MCF 10A (cell line): ENCODE data around the gene FGD4. TPM values are rescaled to one million over a fixed set of nuclear protein-coding genes. Genes with fewer than 3 reads are reported as not detected.

ENCODE experiments used
- BruUV-seq: library from RNA; stranded (reverse); fragments of 400-500 nt; replicated peaks from 2 replicates; lab custom pipeline; 2021; lab: Mats Ljungman, UMichigan
- CTCF ChIA-PET: fragments of 300-600 bp; sonication (Branson Sonifier 250); formaldehyde crosslinking; extraction: SDS; loops from one replicate; lab custom pipeline; 2021; ENCODE audit warnings: antibody characterized with exemption, inconsistent platforms; lab: Yijun Ruan, JAX
- POLR2A ChIA-PET: fragments of 300-600, 350-650 bp; sonication (Branson Sonifier 250); formaldehyde crosslinking; extraction: SDS; loops from one replicate; lab custom pipeline; 2020; ENCODE audit warnings: antibody characterized with exemption, inconsistent platforms; lab: Yijun Ruan, JAX
- DNase-seq: peaks from one replicate; pipeline ENCODE4 v3.0.0-alpha.2; 2018; ENCODE audit not compliant: unreplicated experiment
- H3K27ac Mint-ChIP-seq: one replicate; pipeline ENCODE4 v1.8.0; 2022; ENCODE audit warnings: mild to moderate bottlenecking, low read depth, mixed read lengths; ENCODE audit not compliant: unreplicated experiment
- H3K27me3 Mint-ChIP-seq: one replicate; pipeline ENCODE4 v1.8.0; 2022; ENCODE audit warnings: mixed read lengths; ENCODE audit not compliant: insufficient read depth, unreplicated experiment
- H3K36me3 Mint-ChIP-seq: one replicate; pipeline ENCODE4 v1.8.0; 2022; ENCODE audit warnings: mild to moderate bottlenecking, moderate library complexity, mixed read lengths; ENCODE audit not compliant: insufficient read depth, unreplicated experiment
- H3K4me1 Mint-ChIP-seq: one replicate; pipeline ENCODE4 v1.8.0; 2022; ENCODE audit warnings: mixed read lengths; ENCODE audit not compliant: insufficient read depth, unreplicated experiment
- H3K4me3 Mint-ChIP-seq: one replicate; pipeline ENCODE4 v1.8.0; 2022; ENCODE audit warnings: mild to moderate bottlenecking, moderate library complexity, mixed read lengths; ENCODE audit not compliant: unreplicated experiment
- H3K9me3 Mint-ChIP-seq: one replicate; pipeline ENCODE4 v1.8.0; 2022; ENCODE audit warnings: mixed read lengths; ENCODE audit not compliant: unreplicated experiment
- intact Hi-C: fragments of 100-400 bp; cut with micrococcal nuclease; formaldehyde crosslinking; loops from 2 replicates; pipeline ENCODE4 v1.14.1; 2022
- total RNA-seq: library from RNA; stranded (reverse); gene quantifications from 2 replicates; pipeline ENCODE4 v1.2.3, GENCODE V29; 2022
- TF ChIP-seq, protein P1 (sequence below): fragments of 200-600 bp; IDR thresholded peaks from one replicate; pipeline ENCODE4 v1.8.0; 2022; ENCODE audit warnings: antibody characterized with exemption, mild to moderate bottlenecking; ENCODE audit not compliant: unreplicated experiment

The FGD4 gene
- total RNA-seq, 1 experiment from 2014 or later, result 34.7 TPM

GRCh38 chr12:32545413-32545980 lies 146.1 kb downstream of the FGD4 start:
- TF ChIP-seq, protein P1, sequence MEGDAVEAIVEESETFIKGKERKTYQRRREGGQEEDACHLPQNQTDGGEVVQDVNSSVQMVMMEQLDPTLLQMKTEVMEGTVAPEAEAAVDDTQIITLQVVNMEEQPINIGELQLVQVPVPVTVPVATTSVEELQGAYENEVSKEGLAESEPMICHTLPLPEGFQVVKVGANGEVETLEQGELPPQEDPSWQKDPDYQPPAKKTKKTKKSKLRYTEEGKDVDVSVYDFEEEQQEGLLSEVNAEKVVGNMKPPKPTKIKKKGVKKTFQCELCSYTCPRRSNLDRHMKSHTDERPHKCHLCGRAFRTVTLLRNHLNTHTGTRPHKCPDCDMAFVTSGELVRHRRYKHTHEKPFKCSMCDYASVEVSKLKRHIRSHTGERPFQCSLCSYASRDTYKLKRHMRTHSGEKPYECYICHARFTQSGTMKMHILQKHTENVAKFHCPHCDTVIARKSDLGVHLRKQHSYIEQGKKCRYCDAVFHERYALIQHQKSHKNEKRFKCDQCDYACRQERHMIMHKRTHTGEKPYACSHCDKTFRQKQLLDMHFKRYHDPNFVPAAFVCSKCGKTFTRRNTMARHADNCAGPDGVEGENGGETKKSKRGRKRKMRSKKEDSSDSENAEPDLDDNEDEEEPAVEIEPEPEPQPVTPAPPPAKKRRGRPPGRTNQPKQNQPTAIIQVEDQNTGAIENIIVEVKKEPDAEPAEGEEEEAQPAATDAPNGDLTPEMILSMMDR, result no peak
- CTCF ChIA-PET, result interaction anchor here (1.1 kb wide), 2 partner anchors 43 to 58 kb away, joined by 3 to 4 read pairs; no protein-coding TSS in a partner anchor
- no peak overlapping the region for H3K4me3 Mint-ChIP-seq
- H3K36me3 Mint-ChIP-seq, result peaks cover 29% of the 10 kb centered on the region
- H3K27ac Mint-ChIP-seq, result no peak overlapping the region
- peaks cover 48% of the 10 kb centered on the region for H3K4me1 Mint-ChIP-seq
- POLR2A ChIA-PET, result no interaction called here
- intact Hi-C loops, result no loop called here
- no peaks in the 10 kb centered on the region for H3K27me3 Mint-ChIP-seq
- H3K9me3 Mint-ChIP-seq, result no peaks in the 10 kb centered on the region
- BruUV-seq, result no TSS peak
- DNase-seq, result no peak

- no peak for DNase-seq
- Mint-ChIP-seq H3K9me3 (no peaks in the 10 kb centered on the region), H3K4me3 (no peak overlapping the region), H3K27me3 (no peaks in the 10 kb centered on the region), H3K36me3 (peaks cover 22% of the 10 kb centered on the region), H3K4me1 (peaks cover 48% of the 10 kb centered on the region), H3K27ac (no peak overlapping the region)
- ChIA-PET CTCF (interaction anchor here (0.7 to 1.1 kb wide), 3 partner anchors 34 to 59 kb away, joined by 3 read pairs; no protein-coding TSS in a partner anchor), POLR2A (no interaction called here)
- no TSS peak for BruUV-seq
- intact Hi-C loops, result no loop called here
- TF ChIP-seq, protein P1, result no peak
These were observed 146.9 kb downstream of the FGD4 start for GRCh38 chr12:32546272-32546671.

DNA sequence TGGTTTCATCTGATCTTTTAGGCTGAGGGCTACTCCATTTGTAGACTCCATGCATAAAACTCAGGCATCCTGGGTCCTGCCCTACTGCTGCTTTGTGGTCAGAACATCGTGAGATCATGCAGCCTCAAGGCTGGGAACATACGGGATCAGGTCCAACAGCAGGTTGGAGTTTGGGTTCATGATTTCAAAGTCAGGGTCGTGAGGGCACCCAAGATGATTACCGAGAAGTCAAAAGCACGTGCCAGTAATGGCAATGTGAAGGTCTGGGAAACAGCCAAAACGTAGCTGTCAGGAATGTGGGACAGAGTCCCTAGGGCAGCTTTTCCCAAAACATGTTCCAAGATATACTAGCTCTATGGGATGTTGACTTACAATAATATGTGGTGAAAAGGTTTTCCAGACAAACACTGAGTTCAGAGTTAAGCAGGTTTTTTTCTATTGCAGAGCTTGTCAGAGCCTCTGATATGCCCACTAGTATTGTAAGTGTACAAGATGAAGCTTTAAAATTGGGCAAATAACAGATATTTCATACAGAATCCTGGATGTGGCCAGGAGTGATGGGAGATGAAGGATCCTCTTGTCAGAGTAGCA lies 149.4 kb downstream of the FGD4 start:
- TF ChIP-seq, protein P1, result no peak
- intact Hi-C loops, result no loop called here
- H3K27me3 Mint-ChIP-seq, result no peaks in the 10 kb centered on the region
- ChIA-PET POLR2A (interaction anchor here (0.7 to 1.1 kb wide), 4 partner anchors 9 to 64 kb away, joined by 3 to 5 read pairs (median 4); no protein-coding TSS in a partner anchor), CTCF (interaction anchor here (0.9 kb wide), 1 partner anchor 25 kb away, joined by 3 read pairs; no protein-coding TSS in a partner anchor)
- no peak overlapping the region for H3K4me3 Mint-ChIP-seq
- peaks cover 32% of the 10 kb centered on the region for H3K4me1 Mint-ChIP-seq
- H3K9me3 Mint-ChIP-seq, result no peaks in the 10 kb centered on the region
- peak; percentile 64 for DNase-seq
- H3K27ac Mint-ChIP-seq, result peak overlapping the region; percentile 74
- no TSS peak for BruUV-seq
- peaks cover 13% of the 10 kb centered on the region for H3K36me3 Mint-ChIP-seq

DNA sequence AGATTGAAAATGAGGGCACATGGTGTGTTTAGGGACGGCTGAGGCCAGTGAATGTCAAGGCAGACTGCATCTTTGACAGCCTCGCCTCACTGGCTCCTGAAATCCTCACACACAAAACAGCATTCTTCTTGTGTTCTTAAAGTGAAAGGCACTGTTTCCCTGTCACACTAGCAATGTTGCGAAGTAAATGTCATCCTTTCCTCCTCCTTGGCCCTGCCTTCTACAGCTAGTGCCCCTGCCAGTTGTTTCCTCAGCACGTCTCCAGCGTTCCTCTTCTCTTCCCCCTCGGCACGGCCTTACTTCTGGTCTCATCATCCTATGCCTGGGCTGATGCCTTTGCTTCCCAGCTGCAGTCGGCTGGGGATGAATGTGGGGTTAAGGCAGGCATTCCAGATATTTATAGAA lies 150.3 kb downstream of the FGD4 start:
- DNase-seq, result no peak
- BruUV-seq, result no TSS peak
- Mint-ChIP-seq H3K27me3 (no peaks in the 10 kb centered on the region), H3K4me1 (peaks cover 32% of the 10 kb centered on the region), H3K36me3 (peaks cover 19% of the 10 kb centered on the region), H3K27ac (peak overlapping the region; percentile 74), H3K9me3 (no peaks in the 10 kb centered on the region), H3K4me3 (no peak overlapping the region)
- ChIA-PET CTCF (interaction anchor here (0.7 to 0.9 kb wide), 2 partner anchors 26 to 66 kb away, joined by 3 read pairs; no protein-coding TSS in a partner anchor), POLR2A (interaction anchor here (1.1 kb wide), 1 partner anchor 19 kb away, joined by 3 read pairs; no protein-coding TSS in a partner anchor)
- TF ChIP-seq, protein P1, result no peak
- intact Hi-C loops, result no loop called here
